ENCODE measurements around the gene TXNDC11. TPM values are rescaled to one million over a fixed set of nuclear protein-coding genes. Genes with fewer than 3 reads are reported as not detected.
A peak's percentile ranks its signal among the peaks of the same experiment; 100 is the strongest.

TXNDC11 gene
- total RNA-seq, 6 donors from 2014 or later = 81.2 to 148 (median 117) TPM

DNA sequence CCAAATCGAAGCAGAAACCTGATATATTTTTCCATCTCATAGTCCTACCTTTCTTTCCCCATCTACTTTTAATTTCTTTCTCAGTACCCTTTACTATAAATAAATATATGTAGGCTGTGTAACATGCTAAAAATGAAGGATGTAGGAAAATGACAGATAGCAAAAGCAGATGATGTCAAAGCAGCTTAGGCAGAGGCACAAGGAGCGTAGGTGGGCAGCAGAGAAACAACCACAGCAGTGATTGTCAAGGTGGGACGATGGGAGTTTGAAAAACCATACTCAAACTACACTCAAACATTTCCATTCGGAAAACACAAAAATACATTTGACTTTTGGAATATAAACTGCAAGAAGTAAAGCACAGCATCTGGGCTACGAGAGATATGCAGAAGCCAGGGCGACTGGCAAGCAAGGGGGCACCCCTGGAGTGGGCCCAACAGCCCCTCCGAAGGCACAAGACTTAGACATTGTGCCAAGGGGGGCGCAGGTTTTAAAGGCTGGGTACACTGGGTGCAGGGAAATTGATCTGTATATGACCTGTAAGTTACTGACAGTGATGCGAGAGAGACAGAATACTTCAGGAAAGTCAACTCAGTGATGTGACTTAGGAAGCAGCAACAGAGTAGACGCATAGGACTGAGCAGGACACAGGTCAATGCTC, 43.3 kb downstream of the TXNDC11 start:
- peaks cover 10 to 84% (median 47%) of the 10 kb centered on the region in 4 donors for H3K36me3 ChIP-seq
- DNase-seq (no peak), ATAC-seq (ENCODE audit: low FRiP score in 2 of 2) (no peak)
- H3K4me3 ChIP-seq = no peak overlapping the region
- no peaks in the 10 kb centered on the region for H3K9me3 ChIP-seq
- TF ChIP-seq POLR2AphosphoS5 (IDR thresholded peaks at IDR 0.05) = no peak
- H3K27me3 ChIP-seq = no peaks in the 10 kb centered on the region
- peak overlapping the region in 1 of 4 donors; percentile 58 for H3K27ac ChIP-seq
- 90 to 94% methylated on average over 10 of the region's 10 CpGs for WGBS, 2 donors
- H3K4me1 ChIP-seq = peaks cover 6 to 18% (median 12%) of the 10 kb centered on the region in 4 donors

- no peak overlapping the region for H3K27ac ChIP-seq
- H3K27me3 ChIP-seq = no peaks in the 10 kb centered on the region
- WGBS, 2 donors = 73 to 75% methylated on average over 7 of the region's 7 CpGs
- no peak overlapping the region for H3K4me3 ChIP-seq
- no peak for TF ChIP-seq POLR2AphosphoS5 (IDR thresholded peaks at IDR 0.05)
- TF ChIP-seq, protein P1, sequence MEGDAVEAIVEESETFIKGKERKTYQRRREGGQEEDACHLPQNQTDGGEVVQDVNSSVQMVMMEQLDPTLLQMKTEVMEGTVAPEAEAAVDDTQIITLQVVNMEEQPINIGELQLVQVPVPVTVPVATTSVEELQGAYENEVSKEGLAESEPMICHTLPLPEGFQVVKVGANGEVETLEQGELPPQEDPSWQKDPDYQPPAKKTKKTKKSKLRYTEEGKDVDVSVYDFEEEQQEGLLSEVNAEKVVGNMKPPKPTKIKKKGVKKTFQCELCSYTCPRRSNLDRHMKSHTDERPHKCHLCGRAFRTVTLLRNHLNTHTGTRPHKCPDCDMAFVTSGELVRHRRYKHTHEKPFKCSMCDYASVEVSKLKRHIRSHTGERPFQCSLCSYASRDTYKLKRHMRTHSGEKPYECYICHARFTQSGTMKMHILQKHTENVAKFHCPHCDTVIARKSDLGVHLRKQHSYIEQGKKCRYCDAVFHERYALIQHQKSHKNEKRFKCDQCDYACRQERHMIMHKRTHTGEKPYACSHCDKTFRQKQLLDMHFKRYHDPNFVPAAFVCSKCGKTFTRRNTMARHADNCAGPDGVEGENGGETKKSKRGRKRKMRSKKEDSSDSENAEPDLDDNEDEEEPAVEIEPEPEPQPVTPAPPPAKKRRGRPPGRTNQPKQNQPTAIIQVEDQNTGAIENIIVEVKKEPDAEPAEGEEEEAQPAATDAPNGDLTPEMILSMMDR (IDR thresholded peaks at IDR 0.05) = no peak
- TF ChIP-seq POLR2A (IDR thresholded peaks at IDR 0.05) = no peak
- TF ChIP-seq EP300 (IDR thresholded peaks at IDR 0.05) = no peak
- peaks cover 6 to 18% (median 12%) of the 10 kb centered on the region in 4 donors for H3K4me1 ChIP-seq
- no peaks in the 10 kb centered on the region for H3K9me3 ChIP-seq
- H3K36me3 ChIP-seq = peaks cover 10 to 84% (median 48%) of the 10 kb centered on the region in 4 donors
- ATAC-seq (ENCODE audit: low FRiP score in 2 of 2) (peak in 1 of 2 donors; percentile 50), DNase-seq (no peak)
Observed at GRCh38 chr16:11698271-11698689, 44.4 kb downstream of the TXNDC11 start.

GRCh38 chr16:11697319-11697718, 45.3 kb downstream of the TXNDC11 start:
- no peak overlapping the region for H3K4me3 ChIP-seq
- 95 to 98% methylated on average over 11 to 12 of the region's 12 CpGs for WGBS, 2 donors
- TF ChIP-seq POLR2AphosphoS5 (IDR thresholded peaks at IDR 0.05) (no peak), EP300 (IDR thresholded peaks at IDR 0.05) (no peak), POLR2A (IDR thresholded peaks at IDR 0.05) (no peak)
- TF ChIP-seq, protein P1 (IDR thresholded peaks at IDR 0.05) = no peak
- peaks cover 10 to 86% (median 53%) of the 10 kb centered on the region in 4 donors for H3K36me3 ChIP-seq
- ATAC-seq (ENCODE audit: low FRiP score in 2 of 2) (no peak), DNase-seq (no peak)
- H3K27me3 ChIP-seq = no peaks in the 10 kb centered on the region
- H3K4me1 ChIP-seq = peaks cover 6 to 18% (median 12%) of the 10 kb centered on the region in 4 donors
- no peak overlapping the region for H3K27ac ChIP-seq
- H3K9me3 ChIP-seq = no peaks in the 10 kb centered on the region

DNA sequence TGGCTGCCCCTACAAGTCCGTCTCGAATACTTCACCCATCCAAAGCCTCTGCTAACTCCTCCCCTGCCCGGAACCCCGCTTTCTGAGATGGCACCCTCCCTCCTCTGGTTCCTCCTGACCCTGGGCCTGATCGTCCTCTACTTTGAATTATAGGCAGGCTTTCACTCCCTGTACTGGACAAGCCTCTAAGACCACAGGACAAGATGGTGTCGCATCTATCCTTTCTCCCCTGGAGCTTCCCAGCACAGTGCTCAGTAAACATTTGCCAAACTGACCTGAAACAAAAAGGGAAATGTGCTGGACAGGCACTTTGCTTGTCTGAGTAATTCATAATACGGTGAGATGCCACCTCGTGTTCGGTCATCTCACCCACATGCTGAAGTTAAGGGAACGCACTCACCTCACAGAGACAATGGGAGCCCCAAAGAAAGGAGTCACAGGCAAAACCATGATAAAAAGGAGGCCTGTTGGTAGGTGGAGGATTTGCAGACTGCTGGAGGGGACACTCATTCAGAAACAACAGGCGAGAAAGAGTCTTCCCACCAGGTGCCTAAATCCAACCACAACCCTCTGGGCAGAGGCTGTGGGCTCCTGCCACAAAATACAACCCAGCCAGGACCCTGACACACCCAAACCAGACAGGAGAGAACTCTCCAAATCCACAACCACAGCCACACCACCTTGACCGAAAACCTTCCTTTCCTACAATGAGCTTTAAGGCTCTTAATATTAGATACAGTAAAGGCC, 46.2 kb downstream of the TXNDC11 start:
- no peaks in the 10 kb centered on the region for H3K9me3 ChIP-seq
- no peak overlapping the region for H3K4me3 ChIP-seq
- H3K4me1 ChIP-seq = peaks cover 6 to 17% (median 12%) of the 10 kb centered on the region in 4 donors
- no peaks in the 10 kb centered on the region for H3K27me3 ChIP-seq
- ATAC-seq (ENCODE audit: low FRiP score in 2 of 2) (no peak), DNase-seq (no peak)
- WGBS, 2 donors = 96% methylated on average over 12 of the region's 12 CpGs
- no peak overlapping the region for H3K27ac ChIP-seq
- H3K36me3 ChIP-seq = peaks cover 13 to 88% (median 60%) of the 10 kb centered on the region in 4 donors
- no peak for TF ChIP-seq EP300 (IDR thresholded peaks at IDR 0.05)
- TF ChIP-seq POLR2A (IDR thresholded peaks at IDR 0.05) = no peak
- TF ChIP-seq, protein P1 (IDR thresholded peaks at IDR 0.05) = no peak
- TF ChIP-seq POLR2AphosphoS5 (IDR thresholded peaks at IDR 0.05) = no peak

DNA sequence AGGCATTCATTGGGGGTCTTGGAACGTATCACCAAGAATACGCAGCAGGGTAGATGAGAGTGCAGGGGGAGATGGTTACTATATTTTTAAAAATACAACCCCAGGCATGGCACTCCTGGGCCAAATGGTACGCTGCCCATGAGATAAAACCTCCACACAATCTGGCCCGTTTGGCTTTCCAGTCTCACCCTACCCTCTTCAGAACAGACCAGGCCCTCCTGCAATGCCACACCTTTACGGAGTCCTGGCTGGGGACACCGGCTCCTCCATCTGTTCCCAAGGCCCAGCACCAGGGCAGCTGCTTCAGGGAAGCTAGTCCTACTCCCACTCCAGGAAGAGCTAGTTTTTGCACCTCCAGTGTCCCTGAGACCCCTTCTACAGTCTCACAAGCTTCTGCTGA, 50.0 kb downstream of the TXNDC11 start:
- H3K27ac ChIP-seq = no peak overlapping the region

More for the DNA sequence above, 50.0 kb downstream of the TXNDC11 start:
- Histone ChIP-seq H3K36me3 (peaks cover 19 to 81% (median 55%) of the 10 kb centered on the region in 4 donors), H3K27me3 (no peaks in the 10 kb centered on the region), H3K4me1 (peaks cover 0 to 19% (median 9%) of the 10 kb centered on the region in 4 donors), H3K4me3 (no peak overlapping the region), H3K9me3 (no peaks in the 10 kb centered on the region)
- DNase-seq (no peak), ATAC-seq (ENCODE audit: low FRiP score in 2 of 2) (no peak)
- TF ChIP-seq EP300 (IDR thresholded peaks at IDR 0.05) (no peak), POLR2A (IDR thresholded peaks at IDR 0.05) (no peak), POLR2AphosphoS5 (IDR thresholded peaks at IDR 0.05) (no peak)
- TF ChIP-seq, protein P1 (IDR thresholded peaks at IDR 0.05) = no peak
- WGBS, 2 donors = 88 to 94% methylated on average over 6 of the region's 6 CpGs

Measured in upper lobe of left lung (tissue), 6 donors.